Measurements from ENCODE around the gene NPAT. TPM values are rescaled to one million over a fixed set of nuclear protein-coding genes. Genes with fewer than 3 reads are reported as not detected.

The NPAT gene
- total RNA-seq, 1 donor from 2014 or later, result 15.7 TPM

DNA sequence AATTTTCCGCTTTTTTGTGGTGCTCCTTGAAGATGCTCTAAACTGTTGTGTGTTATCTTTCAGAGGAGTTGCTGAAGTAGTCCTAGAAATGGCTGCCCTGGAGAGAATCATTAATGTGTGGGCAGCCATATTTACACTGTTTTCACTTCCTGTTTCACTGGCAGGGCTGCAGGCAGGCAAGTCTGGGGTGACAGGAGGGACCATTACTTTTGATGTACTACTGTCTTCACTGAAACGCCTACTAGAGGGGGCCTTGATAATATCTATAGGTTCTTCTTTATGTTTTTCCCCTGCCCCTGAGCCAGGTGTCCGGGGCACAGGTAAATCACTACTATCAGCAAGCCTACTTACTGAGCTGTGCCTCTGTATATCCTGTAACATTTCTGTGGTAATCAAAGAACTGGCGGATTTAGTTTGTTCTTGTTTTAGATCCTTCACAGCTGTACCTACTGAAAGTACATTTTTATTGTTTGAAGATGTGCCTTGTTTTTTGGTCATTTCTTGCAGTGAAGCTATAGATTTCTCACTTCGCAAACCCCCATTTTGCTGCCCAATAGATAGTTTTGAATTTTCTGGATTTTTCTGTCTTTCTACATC lies 61.4 kb downstream of the NPAT start:
- H3K27me3 Mint-ChIP-seq (ENCODE audit: unreplicated experiment), result no peaks in the 10 kb centered on the region
- no peaks in the 10 kb centered on the region for H3K9me3 Mint-ChIP-seq (ENCODE audit: unreplicated experiment)
- TF ChIP-seq, protein P1, sequence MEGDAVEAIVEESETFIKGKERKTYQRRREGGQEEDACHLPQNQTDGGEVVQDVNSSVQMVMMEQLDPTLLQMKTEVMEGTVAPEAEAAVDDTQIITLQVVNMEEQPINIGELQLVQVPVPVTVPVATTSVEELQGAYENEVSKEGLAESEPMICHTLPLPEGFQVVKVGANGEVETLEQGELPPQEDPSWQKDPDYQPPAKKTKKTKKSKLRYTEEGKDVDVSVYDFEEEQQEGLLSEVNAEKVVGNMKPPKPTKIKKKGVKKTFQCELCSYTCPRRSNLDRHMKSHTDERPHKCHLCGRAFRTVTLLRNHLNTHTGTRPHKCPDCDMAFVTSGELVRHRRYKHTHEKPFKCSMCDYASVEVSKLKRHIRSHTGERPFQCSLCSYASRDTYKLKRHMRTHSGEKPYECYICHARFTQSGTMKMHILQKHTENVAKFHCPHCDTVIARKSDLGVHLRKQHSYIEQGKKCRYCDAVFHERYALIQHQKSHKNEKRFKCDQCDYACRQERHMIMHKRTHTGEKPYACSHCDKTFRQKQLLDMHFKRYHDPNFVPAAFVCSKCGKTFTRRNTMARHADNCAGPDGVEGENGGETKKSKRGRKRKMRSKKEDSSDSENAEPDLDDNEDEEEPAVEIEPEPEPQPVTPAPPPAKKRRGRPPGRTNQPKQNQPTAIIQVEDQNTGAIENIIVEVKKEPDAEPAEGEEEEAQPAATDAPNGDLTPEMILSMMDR (IDR thresholded peaks at IDR 0.05; ENCODE audit: unreplicated experiment), result no peak
- H3K36me3 Mint-ChIP-seq (ENCODE audit: low read depth, unreplicated experiment), result no peaks in the 10 kb centered on the region
- H3K4me3 Mint-ChIP-seq (ENCODE audit: unreplicated experiment), result no peak overlapping the region
- no peaks in the 10 kb centered on the region for H3K4me1 Mint-ChIP-seq (ENCODE audit: unreplicated experiment)
- H3K27ac Mint-ChIP-seq (ENCODE audit: unreplicated experiment), result no peak overlapping the region
- no peak for DNase-seq (ENCODE audit: low spot score)

DNA sequence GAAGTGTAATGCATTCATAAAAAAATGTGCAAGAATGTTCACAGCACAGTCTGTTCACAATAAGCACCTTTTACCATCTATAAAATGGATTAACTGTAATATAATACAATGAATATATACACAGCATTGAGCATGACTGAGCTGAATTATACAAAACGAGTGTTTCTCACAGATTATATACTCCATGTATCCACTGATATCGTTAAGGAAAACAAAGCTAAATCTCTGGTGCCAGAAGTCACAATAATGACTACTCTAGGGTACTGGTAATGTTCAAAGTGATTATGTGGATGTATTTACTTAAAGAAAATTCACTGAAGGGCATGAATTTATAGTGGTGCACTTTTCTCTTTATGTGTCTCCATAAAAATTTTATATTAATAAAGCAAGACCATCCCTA lies 67.8 kb downstream of the NPAT start:
- Mint-ChIP-seq H3K9me3 (ENCODE audit: unreplicated experiment) (no peaks in the 10 kb centered on the region), H3K4me3 (ENCODE audit: unreplicated experiment) (no peak overlapping the region), H3K27me3 (ENCODE audit: unreplicated experiment) (no peaks in the 10 kb centered on the region), H3K27ac (ENCODE audit: unreplicated experiment) (no peak overlapping the region), H3K36me3 (ENCODE audit: low read depth, unreplicated experiment) (no peaks in the 10 kb centered on the region), H3K4me1 (ENCODE audit: unreplicated experiment) (no peaks in the 10 kb centered on the region)
- no peak for DNase-seq (ENCODE audit: low spot score)
- TF ChIP-seq, protein P1 (IDR thresholded peaks at IDR 0.05; ENCODE audit: unreplicated experiment), result no peak

DNA sequence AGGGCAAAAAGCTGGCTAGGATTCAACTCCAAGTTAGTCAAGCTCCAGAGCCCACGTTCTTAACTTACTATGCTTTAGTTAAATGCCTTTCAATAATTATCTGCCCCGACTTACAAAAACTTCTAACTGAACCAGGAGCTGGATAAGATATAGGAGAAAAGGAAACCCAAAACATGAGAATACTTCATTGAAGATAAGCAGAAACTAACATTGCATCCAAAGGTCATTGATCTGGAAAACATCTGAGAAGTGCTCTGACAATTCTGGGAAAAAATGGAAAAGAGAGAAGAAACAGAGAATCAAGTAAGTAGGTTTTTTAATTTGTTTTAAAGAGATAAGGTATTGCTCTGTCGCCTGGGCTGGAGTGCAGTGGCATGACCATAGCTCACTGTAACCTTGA lies 73.9 kb downstream of the NPAT start:
- TF ChIP-seq, protein P1 (IDR thresholded peaks at IDR 0.05; ENCODE audit: unreplicated experiment), result no peak
- H3K36me3 Mint-ChIP-seq (ENCODE audit: low read depth, unreplicated experiment), result peaks cover 7% of the 10 kb centered on the region
- no peak for DNase-seq (ENCODE audit: low spot score)
- H3K4me1 Mint-ChIP-seq (ENCODE audit: unreplicated experiment), result no peaks in the 10 kb centered on the region
- no peaks in the 10 kb centered on the region for H3K27me3 Mint-ChIP-seq (ENCODE audit: unreplicated experiment)
- no peaks in the 10 kb centered on the region for H3K9me3 Mint-ChIP-seq (ENCODE audit: unreplicated experiment)
- no peak overlapping the region for H3K4me3 Mint-ChIP-seq (ENCODE audit: unreplicated experiment)
- no peak overlapping the region for H3K27ac Mint-ChIP-seq (ENCODE audit: unreplicated experiment)

DNA sequence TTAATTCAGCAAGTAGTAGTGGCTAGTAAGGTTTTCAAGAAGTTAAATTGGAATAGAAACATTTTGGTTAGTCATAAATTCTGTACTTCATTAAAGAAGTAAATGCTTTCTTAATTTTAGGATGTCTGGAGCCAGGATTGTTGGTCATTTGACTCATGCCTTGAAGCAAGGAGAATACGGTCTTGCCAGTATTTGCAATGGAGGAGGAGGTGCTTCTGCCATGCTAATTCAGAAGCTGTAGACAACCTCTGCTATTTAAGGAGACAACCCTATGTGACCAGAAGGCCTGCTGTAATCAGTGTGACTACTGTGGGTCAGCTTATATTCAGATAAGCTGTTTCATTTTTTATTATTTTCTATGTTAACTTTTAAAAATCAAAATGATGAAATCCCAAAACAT lies 75.3 kb downstream of the NPAT start:
- no peaks in the 10 kb centered on the region for H3K27me3 Mint-ChIP-seq (ENCODE audit: unreplicated experiment)
- H3K36me3 Mint-ChIP-seq (ENCODE audit: low read depth, unreplicated experiment), result peaks cover 7% of the 10 kb centered on the region
- H3K4me3 Mint-ChIP-seq (ENCODE audit: unreplicated experiment), result no peak overlapping the region
- no peaks in the 10 kb centered on the region for H3K4me1 Mint-ChIP-seq (ENCODE audit: unreplicated experiment)
- no peak for DNase-seq (ENCODE audit: low spot score)
- H3K27ac Mint-ChIP-seq (ENCODE audit: unreplicated experiment), result no peak overlapping the region
- TF ChIP-seq, protein P1 (IDR thresholded peaks at IDR 0.05; ENCODE audit: unreplicated experiment), result no peak
- H3K9me3 Mint-ChIP-seq (ENCODE audit: unreplicated experiment), result no peaks in the 10 kb centered on the region

DNA sequence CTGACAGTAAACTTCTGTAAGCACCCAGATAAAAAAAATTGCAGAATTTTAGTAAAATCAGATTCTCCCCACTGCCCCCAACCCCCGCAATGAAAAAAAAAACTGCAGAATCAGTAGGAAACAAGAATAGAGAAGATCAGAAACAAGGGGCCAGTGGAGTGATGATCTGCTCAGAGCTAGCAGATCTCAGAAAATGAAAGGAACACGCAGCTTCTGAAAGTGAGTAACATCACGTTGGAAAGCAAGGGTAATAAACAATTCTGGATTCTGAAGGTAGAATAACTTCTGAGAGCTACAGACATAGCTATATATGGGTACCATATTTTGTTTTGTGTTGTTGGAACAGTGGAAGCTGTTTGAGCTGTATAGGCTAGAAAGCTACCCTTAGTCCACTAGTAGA lies 77.8 kb downstream of the NPAT start:
- no peaks in the 10 kb centered on the region for H3K4me1 Mint-ChIP-seq (ENCODE audit: unreplicated experiment)
- peaks cover 9% of the 10 kb centered on the region for H3K36me3 Mint-ChIP-seq (ENCODE audit: low read depth, unreplicated experiment)
- no peaks in the 10 kb centered on the region for H3K9me3 Mint-ChIP-seq (ENCODE audit: unreplicated experiment)
- no peak for DNase-seq (ENCODE audit: low spot score)
- H3K27ac Mint-ChIP-seq (ENCODE audit: unreplicated experiment), result no peak overlapping the region
- H3K4me3 Mint-ChIP-seq (ENCODE audit: unreplicated experiment), result no peak overlapping the region
- H3K27me3 Mint-ChIP-seq (ENCODE audit: unreplicated experiment), result peaks cover 2% of the 10 kb centered on the region
- TF ChIP-seq, protein P1 (IDR thresholded peaks at IDR 0.05; ENCODE audit: unreplicated experiment), result no peak

All from endothelial cell (in vitro differentiated cells).